H1 (cell line): ENCODE results near the gene EPB41L5. TPM values are rescaled to one million over a fixed set of nuclear protein-coding genes. Genes with fewer than 3 reads are reported as not detected.

ENCODE experiments used
- EZH2 ChIP-seq: fragments of 200-600 bp; sonication (generic); IDR thresholded peaks from 2 replicates; pipeline ENCODE4 v1.7.1; 2012; ENCODE audit warnings: low read depth, mild to moderate bottlenecking, moderate library complexity, low read length, inconsistent platforms; ENCODE audit not compliant: severe bottlenecking
- RNF2 ChIP-seq: fragments of 200-900, 300-1000 bp; sonication (generic); IDR thresholded peaks from 2 replicates; pipeline ENCODE4 v1.7.1; 2016; ENCODE audit warnings: borderline replicate concordance, low read depth, mild to moderate bottlenecking, antibody characterized with exemption, low read length; ENCODE audit not compliant: poor library complexity, severe bottlenecking; ENCODE audit errors: missing control alignments
- SP2 ChIP-seq: IDR thresholded peaks from 2 replicates; pipeline ENCODE4 v1.6.1; 2012; ENCODE audit warnings: mild to moderate bottlenecking, low read length, inconsistent platforms
- SUZ12 ChIP-seq: fragments of 200-600 bp; sonication (generic); IDR thresholded peaks from 2 replicates; pipeline ENCODE4 v1.6.1; 2012; ENCODE audit warnings: mild to moderate bottlenecking, inconsistent platforms, low read length, moderate library complexity, mixed read lengths
- TAF7 ChIP-seq: optimal IDR thresholded peaks from 2 replicates; pipeline ENCODE3; 2011; ENCODE audit warnings: low read depth, mild to moderate bottlenecking, inconsistent platforms, low read length, moderate library complexity, borderline replicate concordance
- TBP ChIP-seq: IDR thresholded peaks from 2 replicates; pipeline ENCODE4 v1.6.1; 2011; ENCODE audit warnings: low read depth, low read length, improper control_type of control experiment
- polyA plus RNA-seq, 7 experiments: library from polyadenylated mRNA; depleted of rRNA in 3 of 7; stranded (reverse) in 5 of 7; unstranded in 2 of 7; fragments of >200 nt in 5 of 7; fragments of 200-250 nt in 2 of 7; gene quantifications; 1 replicate in 5 of 7; 2 replicates in 1 of 7; 4 replicates in 1 of 7; pipeline versions ENCODE4 v1.2.1 to v1.2.3, GENCODE V29; 2011 to 2013; ENCODE audit warnings: missing spikeins in 2 of 7, mixed read lengths in 2 of 7
- total RNA-seq: library from RNA; stranded (reverse); fragmentation: NEBNext Ultra II Directional; extraction: Animal tissue kit (Norgen Biotek cat#: 25700); gene quantifications from 2 replicates; pipeline ENCODE4 v1.2.1, GENCODE V29; 2021

The EPB41L5 gene
- total and polyA plus RNA-seq, 2 of the 8 experiments (the other 6 are each of a cell fraction or from before 2014, with no cell fraction given): 13.5 to 32.3 TPM

DNA sequence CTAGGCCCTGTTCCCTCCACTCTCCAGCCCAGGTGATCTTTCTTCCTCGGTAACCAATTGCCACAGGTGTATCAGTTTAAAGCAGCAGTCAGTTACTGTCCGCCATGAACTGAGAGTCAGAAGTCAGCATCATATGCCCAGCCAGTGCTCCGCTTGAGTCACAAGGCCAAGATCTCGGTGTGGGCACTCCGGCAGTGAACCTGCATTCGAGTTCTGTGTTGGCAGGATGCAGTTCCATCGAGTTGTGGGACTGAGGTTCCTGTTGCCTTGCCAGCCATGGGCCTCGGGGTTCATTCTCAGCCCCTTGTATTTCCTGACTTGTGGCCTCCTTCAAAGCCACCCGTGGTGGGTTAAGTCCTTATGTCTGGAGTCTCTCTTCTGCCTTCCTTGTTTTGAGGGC is 213.4 kb downstream of the EPB41L5 start (continued):
- TF ChIP-seq TBP: no peak
- no peak for TF ChIP-seq EZH2
- no peak for TF ChIP-seq RNF2
- no peak for TF ChIP-seq SUZ12
- TF ChIP-seq TAF7: no peak
- no peak for TF ChIP-seq SP2
